Loucy (cell line): Measurements from ENCODE around the gene SLC30A2.

ENCODE experiments used
- H2AFZ ChIP-seq: fragments of 200-600 bp; sonication (generic); 2 replicates; pipeline ENCODE4 v1.6.0; 2016; ENCODE audit warnings: antibody characterized with exemption, mild to moderate bottlenecking, low read length, moderate library complexity
- H3F3A ChIP-seq: fragments of 200-600 bp; 2 replicates; pipeline ENCODE4 v1.6.0; 2016; ENCODE audit warnings: antibody characterized with exemption, low read depth, mild to moderate bottlenecking
- H3K27me3 ChIP-seq: fragments of 200-600 bp; sonication (generic); 2 replicates; pipeline ENCODE4 v1.6.1; 2014; ENCODE audit warnings: low read length, mild to moderate bottlenecking; ENCODE audit not compliant: insufficient read depth, poor library complexity, severe bottlenecking
- H3K36me3 ChIP-seq: fragments of 200-600 bp; sonication (generic); 2 replicates; pipeline ENCODE4 v1.6.1; 2016; ENCODE audit warnings: low read length; ENCODE audit not compliant: insufficient read depth
- H3K4me1 ChIP-seq: fragments of 200-600 bp; sonication (generic); 2 replicates; pipeline ENCODE4 v1.5.1; 2014; ENCODE audit warnings: low read length, mild to moderate bottlenecking; ENCODE audit not compliant: insufficient read depth, poor library complexity, severe bottlenecking
- H3K4me2 ChIP-seq: fragments of 200-600 bp; sonication (generic); 2 replicates; pipeline ENCODE4 v1.6.0; 2014; ENCODE audit warnings: antibody characterized with exemption, low read length, low read depth, mild to moderate bottlenecking; ENCODE audit not compliant: poor library complexity, severe bottlenecking
- H3K4me3 ChIP-seq: fragments of 200-600 bp; sonication (generic); 2 replicates; pipeline ENCODE4 v1.5.1; 2014; ENCODE audit warnings: low read length, mild to moderate bottlenecking, mixed read lengths; ENCODE audit not compliant: poor library complexity, severe bottlenecking
- H3K79me2 ChIP-seq: fragments of 200-600 bp; sonication (generic); 2 replicates; pipeline ENCODE4 v1.6.1; 2014; ENCODE audit warnings: low read length; ENCODE audit not compliant: insufficient read depth
- H3K9ac ChIP-seq: fragments of 200-600 bp; sonication (generic); 2 replicates; pipeline ENCODE4 v1.6.0; 2014; ENCODE audit warnings: mild to moderate bottlenecking, low read depth, low read length, moderate library complexity; ENCODE audit not compliant: poor library complexity, severe bottlenecking
- H3K9me2 ChIP-seq: fragments of 200-600 bp; sonication (generic); replicated peaks from 2 replicates; pipeline ENCODE4 v1.6.1; 2016; ENCODE audit warnings: low read depth, low read length, mixed read lengths
- H3K9me3 ChIP-seq: fragments of 200-600 bp; sonication (generic); 2 replicates; pipeline ENCODE4 v1.6.1; 2014; ENCODE audit warnings: mild to moderate bottlenecking, antibody characterized with exemption, low read length, low read depth; ENCODE audit not compliant: insufficient read depth
- H4K20me1 ChIP-seq: fragments of 200-600 bp; sonication (generic); 2 replicates; pipeline ENCODE4 v1.6.0; 2014; ENCODE audit warnings: antibody characterized with exemption, low read length, mild to moderate bottlenecking; ENCODE audit not compliant: insufficient read depth, poor library complexity, severe bottlenecking
- EZH2phosphoT487 ChIP-seq: fragments of 200-600 bp; IDR thresholded peaks from 2 replicates; pipeline ENCODE4 v1.6.1; 2018; ENCODE audit warnings: antibody characterized with exemption, mild to moderate bottlenecking, moderate library complexity, borderline replicate concordance
- TF ChIP-seq, protein P1 (sequence below): fragments of 200-600 bp; sonication (generic); conservative IDR thresholded peaks from 2 replicates; pipeline ENCODE4 v1.5.1; 2014; ENCODE audit warnings: mild to moderate bottlenecking, antibody characterized with exemption, low read length

The SLC30A2 gene

DNA sequence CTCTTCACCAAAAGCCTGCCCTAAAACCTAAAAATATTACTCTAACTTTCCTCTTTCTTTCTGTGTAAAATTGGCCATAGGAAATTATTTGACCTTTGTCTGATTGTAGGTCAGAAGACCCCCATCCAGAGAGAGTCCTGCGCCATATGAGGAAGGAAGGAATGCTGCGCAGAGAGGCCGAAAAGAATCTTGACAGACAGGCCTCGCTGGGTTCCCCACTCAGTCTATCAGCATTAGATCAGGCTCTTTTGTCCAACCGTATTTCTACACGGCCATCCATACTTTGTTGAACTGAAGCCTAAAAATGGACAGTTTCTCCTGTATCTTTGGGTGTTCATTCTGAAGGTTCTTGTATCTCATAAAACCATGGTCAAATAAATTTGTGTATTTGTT, 4.3 kb upstream of the SLC30A2 start:
- Histone ChIP-seq H3F3A (no peaks in the 10 kb centered on the region), H2AFZ (peak overlapping the region; percentile 54; the same call in 1 of the 2 replicates), H3K79me2 (no peaks in the 10 kb centered on the region), H3K9me3 (no peaks in the 10 kb centered on the region), H3K9ac (no peak overlapping the region), H3K4me3 (no peak overlapping the region), H3K27me3 (no peaks in the 10 kb centered on the region), H3K36me3 (no peaks in the 10 kb centered on the region), H3K9me2 (no peaks in the 10 kb centered on the region), H3K4me1 (peaks cover 24% of the 10 kb centered on the region), H4K20me1 (no peaks in the 10 kb centered on the region), H3K4me2 (no peak overlapping the region)
- TF ChIP-seq, protein P1, sequence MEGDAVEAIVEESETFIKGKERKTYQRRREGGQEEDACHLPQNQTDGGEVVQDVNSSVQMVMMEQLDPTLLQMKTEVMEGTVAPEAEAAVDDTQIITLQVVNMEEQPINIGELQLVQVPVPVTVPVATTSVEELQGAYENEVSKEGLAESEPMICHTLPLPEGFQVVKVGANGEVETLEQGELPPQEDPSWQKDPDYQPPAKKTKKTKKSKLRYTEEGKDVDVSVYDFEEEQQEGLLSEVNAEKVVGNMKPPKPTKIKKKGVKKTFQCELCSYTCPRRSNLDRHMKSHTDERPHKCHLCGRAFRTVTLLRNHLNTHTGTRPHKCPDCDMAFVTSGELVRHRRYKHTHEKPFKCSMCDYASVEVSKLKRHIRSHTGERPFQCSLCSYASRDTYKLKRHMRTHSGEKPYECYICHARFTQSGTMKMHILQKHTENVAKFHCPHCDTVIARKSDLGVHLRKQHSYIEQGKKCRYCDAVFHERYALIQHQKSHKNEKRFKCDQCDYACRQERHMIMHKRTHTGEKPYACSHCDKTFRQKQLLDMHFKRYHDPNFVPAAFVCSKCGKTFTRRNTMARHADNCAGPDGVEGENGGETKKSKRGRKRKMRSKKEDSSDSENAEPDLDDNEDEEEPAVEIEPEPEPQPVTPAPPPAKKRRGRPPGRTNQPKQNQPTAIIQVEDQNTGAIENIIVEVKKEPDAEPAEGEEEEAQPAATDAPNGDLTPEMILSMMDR = no peak
- no peak for TF ChIP-seq EZH2phosphoT487

DNA sequence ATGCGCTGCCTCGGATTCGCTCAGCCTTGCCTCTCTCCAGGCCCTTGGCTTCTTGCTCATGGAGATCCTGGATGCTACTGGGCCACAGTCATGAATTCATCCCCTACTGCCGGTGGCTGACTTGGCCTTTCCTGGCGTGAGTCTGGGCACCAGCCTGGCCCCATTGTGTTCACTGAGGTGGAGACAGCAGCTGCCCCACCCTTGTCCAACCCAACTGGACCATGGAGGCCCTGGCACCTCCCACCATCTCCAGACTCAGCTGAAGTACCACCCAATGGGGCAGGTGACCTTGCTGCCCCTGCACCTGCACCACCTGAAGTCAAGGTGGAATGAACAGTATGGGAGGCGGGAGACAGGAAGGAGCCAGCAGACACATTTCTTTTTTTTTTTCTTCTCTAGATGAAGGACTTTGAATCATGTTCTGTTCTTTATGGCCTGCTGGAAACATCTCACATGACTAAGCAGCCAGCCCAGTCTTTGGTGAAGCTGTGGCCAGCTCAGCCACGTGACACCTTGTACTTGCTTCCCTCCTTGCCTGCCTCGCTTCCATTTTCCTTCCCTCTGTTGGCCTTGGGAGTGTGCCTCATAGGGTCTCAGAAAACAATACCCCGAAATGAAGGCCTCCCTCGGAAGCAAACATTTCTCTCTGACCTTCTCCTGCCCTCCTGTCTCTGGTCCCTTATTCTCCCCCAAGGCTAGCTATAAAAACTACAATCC, 3.8 kb upstream of the SLC30A2 start:
- Histone ChIP-seq H3K4me1 (peaks cover 24% of the 10 kb centered on the region), H3K79me2 (no peaks in the 10 kb centered on the region), H3K27me3 (no peaks in the 10 kb centered on the region), H3K4me2 (no peak overlapping the region), H3K9ac (no peak overlapping the region), H3K4me3 (no peak overlapping the region), H4K20me1 (no peaks in the 10 kb centered on the region), H3K36me3 (no peaks in the 10 kb centered on the region), H3F3A (no peaks in the 10 kb centered on the region), H2AFZ (peak overlapping the region; percentile 54; the same call in 1 of the 2 replicates), H3K9me3 (no peaks in the 10 kb centered on the region), H3K9me2 (no peaks in the 10 kb centered on the region)
- TF ChIP-seq, protein P1 = no peak
- TF ChIP-seq EZH2phosphoT487 = no peak

DNA sequence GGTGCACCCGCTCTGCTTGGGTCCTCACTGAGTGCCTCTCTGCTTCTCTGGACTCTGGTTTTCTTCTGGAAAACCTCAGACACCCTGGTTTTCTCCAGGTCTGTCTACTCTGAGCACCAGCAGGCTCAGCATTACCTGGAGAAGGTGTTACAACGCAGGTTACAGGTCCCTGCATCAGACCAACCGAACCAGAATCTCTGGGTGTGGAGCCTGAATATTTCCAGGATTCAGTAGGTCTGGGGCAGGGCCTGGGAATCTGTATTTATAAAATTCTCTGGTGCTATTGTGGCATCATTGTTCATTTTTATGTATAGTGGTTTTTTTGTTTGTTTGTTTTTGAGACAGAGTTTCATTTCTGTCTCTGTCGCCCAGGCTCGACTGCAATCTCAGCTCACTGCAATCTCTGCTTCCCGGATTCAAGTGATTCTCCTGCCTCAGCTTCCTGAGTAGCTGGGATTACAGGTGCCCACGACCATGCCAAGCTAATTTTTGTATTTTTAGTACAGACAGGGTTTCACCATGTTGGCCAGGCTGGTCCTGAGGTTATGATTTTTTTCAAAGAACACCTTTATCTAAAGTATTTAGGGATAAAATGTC, 1.5 kb upstream of the SLC30A2 start:
- Histone ChIP-seq H3K4me2 (no peak overlapping the region), H4K20me1 (no peaks in the 10 kb centered on the region), H3K9ac (no peak overlapping the region), H3K4me3 (no peak overlapping the region), H3K4me1 (peaks cover 24% of the 10 kb centered on the region), H3K9me2 (no peaks in the 10 kb centered on the region), H3K9me3 (no peaks in the 10 kb centered on the region), H3F3A (no peaks in the 10 kb centered on the region), H2AFZ (no peak overlapping the region), H3K36me3 (no peaks in the 10 kb centered on the region), H3K27me3 (no peaks in the 10 kb centered on the region), H3K79me2 (no peaks in the 10 kb centered on the region)
- no peak for TF ChIP-seq EZH2phosphoT487
